Measurements from ENCODE around the gene TLR6. TPM values are rescaled to one million over a fixed set of nuclear protein-coding genes. Genes with fewer than 3 reads are reported as not detected.

Gene TLR6
- total and polyA plus RNA-seq, 10 of the 15 experiments (the other 5 are each of a cell fraction or from before 2014, with no cell fraction given) = 1.1 to 49.4 (median 12.5) TPM

DNA sequence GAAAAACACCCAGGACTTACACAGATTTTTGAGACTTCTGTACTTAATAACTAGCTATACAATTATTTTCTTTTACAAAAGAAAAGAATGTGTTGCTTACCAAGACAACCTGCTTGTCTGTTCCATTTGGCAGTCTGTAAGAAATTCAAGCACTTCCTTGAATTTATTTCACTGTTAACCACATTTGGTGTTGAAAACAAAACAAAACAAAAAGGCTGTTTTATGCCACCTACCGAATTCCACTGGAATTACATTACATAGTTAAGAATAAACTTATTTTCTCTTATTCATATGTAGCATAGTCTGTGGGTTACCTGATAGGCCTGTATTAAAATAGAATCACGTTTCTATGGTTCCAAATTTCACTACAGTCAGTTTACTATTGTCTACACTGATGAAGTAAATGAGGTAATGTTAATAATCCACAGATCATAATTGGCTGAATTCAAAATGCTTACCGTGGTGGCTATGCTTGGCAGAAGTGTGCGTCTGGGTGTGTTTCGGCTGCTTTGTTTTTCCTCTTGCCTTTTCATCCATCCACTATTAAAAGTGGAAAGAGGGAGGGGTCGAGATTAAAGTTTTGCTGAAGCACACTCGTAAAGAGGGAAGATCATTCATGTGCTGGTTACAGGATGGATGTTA lies 51.8 kb downstream of the TLR6 start, which contains the start of gene TLR1:
TLR1 (minus strand) TSS at position 138 of the 642 bp plus-strand sequence. CDS start 5,960 bp downstream, outside the sequence.
- RAD21 ChIA-PET (ENCODE audit: unreplicated experiment) = interaction anchor here (0.6 to 6.7 kb wide), 28 partner anchors 13 to 726 kb away, joined by 3 to 216 read pairs (median 6); partner anchors contain the start of gene TLR10
- H3K9me3 ChIP-seq (replicated peaks; ENCODE audit: control insufficient read depth, insufficient read depth, low read length) = peaks cover 32% of the 10 kb centered on the region
- ATAC-seq = peak; percentile 67
- SMC1A ChIA-PET (ENCODE audit: uncharacterized antibody, unreplicated experiment) = interaction anchor here (0.8 to 13.9 kb wide), 30 partner anchors 12 to 676 kb away, joined by 3 to 278 read pairs (median 6); partner anchors contain the start of genes TLR10, TLR6 and TMEM156
- H3K27ac ChIP-seq (ENCODE audit: control insufficient read depth, insufficient read depth) = peak within 1 kb of the TSS; percentile 86
- H3K79me2 ChIP-seq (ENCODE audit: control insufficient read depth, insufficient read depth, low read length) = peaks cover 29% of the 10 kb centered on the region
- DNase-seq (ENCODE audit: low read depth, low spot score) = peak; percentile 62
- CTCF ChIA-PET = interaction anchor here (0.6 to 7.0 kb wide), 27 partner anchors 9 to 676 kb away, joined by 3 to 175 read pairs (median 6); partner anchors contain the start of genes TLR10 and TLR6
- in situ Hi-C loops (cut with MboI) (loop anchor here (25.0 kb wide), 1 partner anchor 1383 kb away; the partner anchor contains the start of gene RHOH), intact Hi-C loops (cut with micrococcal nuclease; ENCODE audit: unreplicated experiment) (loop anchor here (1.0 to 2.0 kb wide), 6 partner anchors 14 to 673 kb away; partner anchors contain the start of genes TLR10, TLR6 and TMEM156)
- BruUV-seq (replicated peaks) = no TSS peak
- H4K20me1 ChIP-seq (ENCODE audit: control insufficient read depth, insufficient read depth) = no peaks in the 10 kb centered on the region
- H3K9ac ChIP-seq (ENCODE audit: control insufficient read depth, insufficient read depth, low read length) = peak within 1 kb of the TSS; percentile 78
- H3K27me3 ChIP-seq (replicated peaks in 1 of 2; ENCODE audit: control insufficient read depth in 2 of 2, insufficient read depth in 2 of 2, low read length in 1 of 2) = no peaks in the 10 kb centered on the region
- peaks cover 20% of the 10 kb centered on the region for H3K4me1 ChIP-seq (ENCODE audit: control insufficient read depth, insufficient read depth, low read length)
- peak within 1 kb of the TSS; percentile 73 for H3K4me2 ChIP-seq (ENCODE audit: control insufficient read depth, insufficient read depth)
- no peak for FAIRE-seq
- peak within 1 kb of the TSS; percentile 41 for H3K4me3 ChIP-seq
- POLR2A ChIA-PET = interaction anchor here (0.9 to 6.8 kb wide), 11 partner anchors 14 to 623 kb away, joined by 3 to 110 read pairs (median 10); partner anchors contain the start of genes TLR10 and TLR6
- under 1% methylated on average over 7 of the region's 7 CpGs for WGBS (ENCODE audit: insufficient coverage, insufficient replicate concordance, low lambda C conversion rate, missing lambda C conversion rate)
- H3K36me3 ChIP-seq (ENCODE audit: control insufficient read depth in 2 of 2, insufficient read depth in 2 of 2, low read length in 1 of 2) = peaks cover 3 to 6% of the 10 kb centered on the region in 2 experiments; a peak in 3 of 4 replicates
- H2AFZ ChIP-seq (ENCODE audit: control insufficient read depth, low read depth, low read length) = no peak within 1 kb of the TSS
- no peak for TF ChIP-seq BCLAF1 (IDR thresholded peaks at IDR 0.05)
- TF ChIP-seq NBN (IDR thresholded peaks at IDR 0.05) = no peak
- TF ChIP-seq TAF1 (IDR thresholded peaks at IDR 0.05; ENCODE audit: borderline replicate concordance, low read depth, low read length) = no peak
- TF ChIP-seq BCL11A (IDR thresholded peaks at IDR 0.05; ENCODE audit: low read depth, low read length) = 0 out of 2 replicates have a peak, but pooled peaks have one; percentile 23
- no peak for TF ChIP-seq BMI1 (IDR thresholded peaks at IDR 0.05; ENCODE audit: borderline replicate concordance)
- no peak; the same call in 1 of the 2 replicates for TF ChIP-seq CHD1 (IDR thresholded peaks at IDR 0.05; ENCODE audit: low read depth, low read length)
- no peak for TF ChIP-seq GABPA (IDR thresholded peaks at IDR 0.05; ENCODE audit: low read depth)
- 0 out of 2 replicates have a peak, but pooled peaks have one; percentile 51 for TF ChIP-seq POLR2AphosphoS2 (IDR thresholded peaks at IDR 0.05; ENCODE audit: low read depth, low read length)
- no peak for TF ChIP-seq ZSCAN29 (IDR thresholded peaks at IDR 0.05)
- no peak for TF ChIP-seq TCF3 (IDR thresholded peaks at IDR 0.05; ENCODE audit: borderline replicate concordance, insufficient read depth, low read depth, low read length)
- no peak for TF ChIP-seq POU2F2 (IDR thresholded peaks at IDR 0.05; ENCODE audit: borderline replicate concordance, low read depth, low read length)
- peak; percentile 71; the same call in 1 of the 2 replicates for TF ChIP-seq POLR2AphosphoS5 (IDR thresholded peaks at IDR 0.05; ENCODE audit: low read length)
- TF ChIP-seq, protein P1, sequence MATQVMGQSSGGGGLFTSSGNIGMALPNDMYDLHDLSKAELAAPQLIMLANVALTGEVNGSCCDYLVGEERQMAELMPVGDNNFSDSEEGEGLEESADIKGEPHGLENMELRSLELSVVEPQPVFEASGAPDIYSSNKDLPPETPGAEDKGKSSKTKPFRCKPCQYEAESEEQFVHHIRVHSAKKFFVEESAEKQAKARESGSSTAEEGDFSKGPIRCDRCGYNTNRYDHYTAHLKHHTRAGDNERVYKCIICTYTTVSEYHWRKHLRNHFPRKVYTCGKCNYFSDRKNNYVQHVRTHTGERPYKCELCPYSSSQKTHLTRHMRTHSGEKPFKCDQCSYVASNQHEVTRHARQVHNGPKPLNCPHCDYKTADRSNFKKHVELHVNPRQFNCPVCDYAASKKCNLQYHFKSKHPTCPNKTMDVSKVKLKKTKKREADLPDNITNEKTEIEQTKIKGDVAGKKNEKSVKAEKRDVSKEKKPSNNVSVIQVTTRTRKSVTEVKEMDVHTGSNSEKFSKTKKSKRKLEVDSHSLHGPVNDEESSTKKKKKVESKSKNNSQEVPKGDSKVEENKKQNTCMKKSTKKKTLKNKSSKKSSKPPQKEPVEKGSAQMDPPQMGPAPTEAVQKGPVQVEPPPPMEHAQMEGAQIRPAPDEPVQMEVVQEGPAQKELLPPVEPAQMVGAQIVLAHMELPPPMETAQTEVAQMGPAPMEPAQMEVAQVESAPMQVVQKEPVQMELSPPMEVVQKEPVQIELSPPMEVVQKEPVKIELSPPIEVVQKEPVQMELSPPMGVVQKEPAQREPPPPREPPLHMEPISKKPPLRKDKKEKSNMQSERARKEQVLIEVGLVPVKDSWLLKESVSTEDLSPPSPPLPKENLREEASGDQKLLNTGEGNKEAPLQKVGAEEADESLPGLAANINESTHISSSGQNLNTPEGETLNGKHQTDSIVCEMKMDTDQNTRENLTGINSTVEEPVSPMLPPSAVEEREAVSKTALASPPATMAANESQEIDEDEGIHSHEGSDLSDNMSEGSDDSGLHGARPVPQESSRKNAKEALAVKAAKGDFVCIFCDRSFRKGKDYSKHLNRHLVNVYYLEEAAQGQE (IDR thresholded peaks at IDR 0.05; ENCODE audit: low read depth, low read length) = no peak
- TF ChIP-seq ZNF274 (IDR thresholded peaks at IDR 0.05; ENCODE audit: insufficient read depth, insufficient read length) = no peak
